Right kidney (tissue), 9 donors: ENCODE results near the gene B3GALT6.
A peak's percentile ranks its signal among the peaks of the same experiment; 100 is the strongest.
"Not testable (repeated sequence)": the region's sequence is repeated elsewhere in the genome, so short reads cannot be mapped to it uniquely, and the experiment has no call there.

Experiments used
- DNase-seq: peaks from one replicate; pipeline ENCODE4 v3.0.0-alpha.2; 2016
- long read RNA-seq, 8 donors: transcript quantifications; one replicate each; lab custom pipeline, GENCODE V29; 2026

The B3GALT6 gene
- long read RNA-seq, donor 1, transcript B3GALT6-202 (1 exons, 2,816 nt): minor isoform, 13 of 61 reads
- long read RNA-seq, donor 1, transcript B3GALT6-201 (1 exons, 2,783 nt): major isoform, 48 of 61 reads
- long read RNA-seq, donor 1, partial matches to known transcripts: 0 of 61 reads
- long read RNA-seq, donor 1, other reads (novel, unspliced or antisense): 0 of 61 reads
- long read RNA-seq, donor 2, transcript B3GALT6-201 (1 exons, 2,783 nt): major isoform, 38 of 50 reads
- long read RNA-seq, donor 2, transcript B3GALT6-202 (1 exons, 2,816 nt): minor isoform, 12 of 50 reads
- long read RNA-seq, donor 2, partial matches to known transcripts: 0 of 50 reads
- long read RNA-seq, donor 2, other reads (novel, unspliced or antisense): 0 of 50 reads
- long read RNA-seq, donor 3, transcript B3GALT6-201 (1 exons, 2,783 nt): major isoform, 24 of 30 reads
- long read RNA-seq, donor 3, transcript B3GALT6-202 (1 exons, 2,816 nt): minor isoform, 6 of 30 reads
- long read RNA-seq, donor 3, partial matches to known transcripts: 0 of 30 reads
- long read RNA-seq, donor 3, other reads (novel, unspliced or antisense): 0 of 30 reads
- long read RNA-seq, donor 4, transcript B3GALT6-202 (1 exons, 2,816 nt): minor isoform, 11 of 47 reads
- long read RNA-seq, donor 4, transcript B3GALT6-201 (1 exons, 2,783 nt): major isoform, 36 of 47 reads
- long read RNA-seq, donor 4, partial matches to known transcripts: 0 of 47 reads
- long read RNA-seq, donor 4, other reads (novel, unspliced or antisense): 0 of 47 reads
- long read RNA-seq, donor 5, transcript B3GALT6-202 (1 exons, 2,816 nt): minor isoform, 8 of 59 reads
- long read RNA-seq, donor 5, transcript B3GALT6-201 (1 exons, 2,783 nt): major isoform, 51 of 59 reads
- long read RNA-seq, donor 5, partial matches to known transcripts: 0 of 59 reads
- long read RNA-seq, donor 5, other reads (novel, unspliced or antisense): 0 of 59 reads
- long read RNA-seq, donor 6, transcript B3GALT6-202 (1 exons, 2,816 nt): minor isoform, 12 of 53 reads
- long read RNA-seq, donor 6, transcript B3GALT6-201 (1 exons, 2,783 nt): major isoform, 41 of 53 reads
- long read RNA-seq, donor 6, partial matches to known transcripts: 0 of 53 reads
- long read RNA-seq, donor 6, other reads (novel, unspliced or antisense): 0 of 53 reads
- long read RNA-seq, donor 7, transcript B3GALT6-202 (1 exons, 2,816 nt): minor isoform, 31 of 102 reads
- long read RNA-seq, donor 7, transcript B3GALT6-201 (1 exons, 2,783 nt): major isoform, 71 of 102 reads
- long read RNA-seq, donor 7, partial matches to known transcripts: 0 of 102 reads
- long read RNA-seq, donor 7, other reads (novel, unspliced or antisense): 0 of 102 reads
- long read RNA-seq, donor 8, transcript B3GALT6-201 (1 exons, 2,783 nt): major isoform, 36 of 49 reads
- long read RNA-seq, donor 8, transcript B3GALT6-202 (1 exons, 2,816 nt): minor isoform, 13 of 49 reads
- long read RNA-seq, donor 8, partial matches to known transcripts: 0 of 49 reads
- long read RNA-seq, donor 8, other reads (novel, unspliced or antisense): 0 of 49 reads

GRCh38 chr1:1232208-1232795 lies at the start of gene B3GALT6:
Gene B3GALT6, plus strand, starts transcription at chr1:1232237. Its CDS starts 42 bp downstream, at chr1:1232279.
- DNase-seq: no peak

DNA sequence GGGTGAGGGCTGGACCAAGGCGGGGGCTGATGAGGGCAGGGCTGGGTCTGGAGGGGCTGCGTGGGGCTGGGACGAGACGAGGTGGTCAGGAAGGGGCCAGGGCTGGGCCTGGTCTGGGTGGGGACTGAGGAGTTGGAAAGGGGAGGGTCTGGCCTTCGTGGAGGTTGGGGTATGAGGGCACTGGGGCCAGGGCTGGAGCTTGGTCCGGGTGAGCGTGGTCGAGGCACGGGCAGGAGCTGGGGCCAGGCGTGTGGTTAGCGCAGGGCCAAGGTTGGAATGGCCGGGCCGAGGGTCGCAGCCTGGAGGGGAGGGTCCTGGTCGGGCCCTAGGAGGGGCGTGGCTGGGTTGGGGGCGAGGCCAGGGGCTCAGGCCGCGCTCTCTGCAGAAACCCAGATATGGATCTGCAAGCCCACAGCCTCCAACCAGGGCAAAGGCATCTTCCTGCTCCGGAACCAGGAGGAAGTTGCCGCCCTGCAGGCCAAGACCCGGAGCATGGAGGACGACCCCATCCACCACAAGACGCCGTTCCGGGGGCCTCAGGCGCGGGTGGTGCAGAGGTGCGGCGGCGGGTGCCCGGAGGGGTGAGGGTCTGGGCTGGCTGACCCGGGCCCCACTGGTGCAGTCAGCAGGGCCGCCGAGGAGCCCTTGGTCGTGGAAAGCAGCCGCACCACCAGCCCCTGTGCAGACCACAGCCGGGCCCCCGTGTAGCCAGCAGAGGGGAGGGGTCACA lies 49.4 kb upstream of the B3GALT6 start:
- DNase-seq: peak; percentile 11

DNA sequence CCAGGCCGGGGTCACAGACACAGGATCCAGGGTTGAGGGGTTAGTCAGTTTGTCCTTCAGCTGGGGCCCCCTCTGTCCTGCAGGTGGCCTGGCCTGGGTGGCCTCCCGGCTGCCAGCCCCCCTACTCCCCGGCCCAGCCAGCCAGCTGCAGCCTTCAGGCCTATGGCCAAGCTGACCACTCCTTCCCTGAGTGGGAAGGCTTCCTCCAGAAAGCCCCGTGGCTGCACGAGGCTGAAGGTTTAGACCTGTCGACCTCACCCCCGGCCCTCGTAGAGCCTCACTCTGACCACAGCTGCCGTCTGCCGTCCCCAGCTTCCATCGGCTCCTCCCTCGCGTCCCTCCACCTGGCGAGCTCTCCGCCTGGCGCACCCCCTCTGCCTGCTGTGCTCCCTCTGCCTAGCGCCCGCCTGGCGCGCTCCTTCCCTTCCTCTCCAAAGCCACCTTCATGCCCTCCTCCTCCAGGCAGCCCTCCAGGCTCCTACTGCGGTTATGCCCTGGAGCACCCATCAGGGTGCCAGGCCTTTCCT lies 48.8 kb upstream of the B3GALT6 start:
- DNase-seq: peak; percentile 10

DNA sequence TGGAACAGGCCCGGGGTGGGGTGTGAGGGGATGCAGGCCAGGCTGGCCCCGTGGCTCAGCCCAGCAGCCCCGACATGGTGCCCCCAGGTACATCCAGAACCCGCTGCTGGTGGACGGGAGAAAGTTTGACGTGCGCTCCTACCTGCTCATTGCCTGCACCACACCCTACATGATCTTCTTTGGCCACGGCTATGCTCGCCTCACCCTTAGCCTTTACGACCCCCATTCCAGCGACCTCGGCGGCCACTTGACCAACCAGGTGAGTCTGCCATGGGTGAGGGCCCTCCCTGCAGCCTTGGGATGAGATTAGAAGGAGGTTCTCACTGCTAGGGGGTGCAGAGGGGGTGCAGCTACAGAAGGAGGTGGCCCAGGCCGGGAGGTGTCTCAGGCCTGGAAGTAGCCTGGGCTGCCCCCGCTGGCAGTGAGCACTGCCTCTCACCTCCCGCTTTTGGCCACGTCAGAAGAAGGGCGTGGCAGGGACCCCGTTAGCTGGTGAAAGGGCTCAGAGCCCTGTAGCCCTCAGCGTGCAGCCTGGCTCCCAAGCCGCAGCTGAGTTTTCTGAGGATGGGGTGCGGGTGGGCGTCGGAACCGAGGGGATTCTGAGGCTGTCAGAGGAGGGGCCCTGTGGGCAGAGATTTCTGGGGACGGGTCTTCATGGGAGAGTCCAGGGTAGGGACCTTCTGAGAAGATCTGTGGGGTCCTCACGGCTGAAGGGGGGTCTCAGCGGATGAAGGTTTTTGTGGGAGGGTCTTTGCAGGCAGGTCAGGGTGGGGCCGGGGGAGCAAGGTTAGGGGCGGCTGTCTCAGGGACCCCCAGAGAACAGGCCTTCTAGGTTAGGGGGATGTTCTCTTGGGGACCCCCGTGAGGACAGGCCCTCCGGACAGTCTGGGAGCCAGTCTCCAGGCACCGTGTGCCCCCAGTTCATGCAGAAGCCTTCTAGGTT lies 47.9 kb upstream of the B3GALT6 start:
- no peak for DNase-seq

- peak; percentile 40 for DNase-seq
Measured at GRCh38 chr1:1185101-1185765, 46.8 kb upstream of the B3GALT6 start.

- DNase-seq: no peak
Measured at GRCh38 chr1:1187938-1188337, 44.1 kb upstream of the B3GALT6 start.

DNA sequence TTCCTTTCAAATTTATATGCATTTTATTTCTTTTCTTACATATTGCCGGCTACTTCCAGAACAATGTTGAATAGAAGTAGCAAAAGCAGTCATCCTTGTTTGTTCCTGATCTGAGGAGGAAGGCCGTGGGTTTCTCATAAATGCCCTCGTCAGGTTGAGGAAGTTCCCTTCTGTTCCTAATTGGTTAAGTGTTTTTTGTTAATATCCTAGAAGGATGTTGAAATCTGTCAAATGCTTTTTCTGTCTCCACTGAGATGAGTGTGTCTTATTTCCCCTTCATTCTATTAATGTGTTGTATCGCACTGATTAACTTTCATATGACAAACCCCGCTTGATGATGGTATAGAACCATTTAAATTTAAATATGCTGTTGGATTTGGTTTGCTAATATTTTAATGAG lies 42.9 kb upstream of the B3GALT6 start:
- DNase-seq: no peak

DNA sequence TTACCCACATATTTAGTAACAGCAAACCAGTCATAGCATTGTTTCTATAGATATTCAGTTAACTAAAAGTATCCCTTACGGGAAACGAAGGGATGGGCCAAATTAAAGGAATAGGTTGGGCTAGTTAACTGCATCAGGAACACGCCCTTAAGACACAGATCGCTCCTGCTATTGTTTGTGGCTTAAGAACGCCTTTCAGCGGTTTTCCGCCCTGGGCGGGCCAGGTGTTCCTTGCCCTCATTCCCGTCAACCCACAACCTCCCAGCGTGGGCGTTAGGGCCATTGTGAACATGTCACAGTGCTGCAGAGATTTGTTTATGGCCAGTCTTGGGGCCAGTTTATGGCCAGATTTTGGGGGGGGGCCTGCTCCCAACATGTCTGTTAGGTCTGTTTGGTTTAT lies 40.3 kb upstream of the B3GALT6 start:
- DNase-seq: no peak

GRCh38 chr1:1194723-1195122 lies 37.3 kb upstream of the B3GALT6 start:
- DNase-seq: no peak

- not testable (repeated sequence) for DNase-seq
Measured at GRCh38 chr1:1195726-1196125, 36.3 kb upstream of the B3GALT6 start.

DNA sequence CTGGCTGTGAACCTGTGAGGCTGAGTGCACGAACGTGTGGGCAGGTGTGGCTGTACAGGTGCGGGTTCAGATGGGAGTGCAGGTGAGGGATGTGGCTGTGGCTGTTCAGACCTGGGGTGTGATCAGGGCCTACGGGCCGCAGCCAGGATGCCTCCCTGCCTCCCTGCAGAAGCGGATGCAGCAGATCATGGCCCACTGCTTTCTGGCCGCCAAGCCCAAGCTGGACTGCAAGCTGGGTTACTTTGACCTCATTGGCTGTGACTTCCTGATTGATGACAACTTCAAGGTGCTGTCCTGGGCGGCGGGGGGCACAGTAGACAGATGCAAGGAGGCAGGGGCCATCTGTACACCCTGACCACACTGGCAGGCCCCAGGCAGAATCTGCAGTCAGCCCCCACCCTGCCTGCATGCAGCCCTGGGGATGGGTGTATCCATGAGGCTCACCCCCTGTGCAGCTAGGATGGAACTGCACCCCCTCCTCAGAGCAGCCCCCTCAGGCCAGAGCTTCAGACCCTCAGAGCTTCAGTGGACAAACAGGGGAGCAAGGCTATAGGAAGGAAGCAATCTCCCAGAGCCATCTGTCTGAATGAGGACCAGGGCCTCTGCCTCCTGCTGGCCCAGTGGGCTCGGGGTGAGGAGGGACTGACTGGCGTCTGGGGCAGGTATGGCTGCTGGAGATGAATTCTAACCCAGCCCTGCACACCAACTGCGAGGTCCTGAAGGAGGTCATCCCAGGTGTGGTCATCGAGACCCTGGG lies 35.4 kb upstream of the B3GALT6 start:
- DNase-seq: no peak

GRCh38 chr1:1197188-1197500 lies 34.9 kb upstream of the B3GALT6 start:
- no peak for DNase-seq

- DNase-seq: no peak
Measured at GRCh38 chr1:1197551-1198422, 34.2 kb upstream of the B3GALT6 start.

GRCh38 chr1:1198423-1199140 lies 33.5 kb upstream of the B3GALT6 start:
- DNase-seq: no peak

DNA sequence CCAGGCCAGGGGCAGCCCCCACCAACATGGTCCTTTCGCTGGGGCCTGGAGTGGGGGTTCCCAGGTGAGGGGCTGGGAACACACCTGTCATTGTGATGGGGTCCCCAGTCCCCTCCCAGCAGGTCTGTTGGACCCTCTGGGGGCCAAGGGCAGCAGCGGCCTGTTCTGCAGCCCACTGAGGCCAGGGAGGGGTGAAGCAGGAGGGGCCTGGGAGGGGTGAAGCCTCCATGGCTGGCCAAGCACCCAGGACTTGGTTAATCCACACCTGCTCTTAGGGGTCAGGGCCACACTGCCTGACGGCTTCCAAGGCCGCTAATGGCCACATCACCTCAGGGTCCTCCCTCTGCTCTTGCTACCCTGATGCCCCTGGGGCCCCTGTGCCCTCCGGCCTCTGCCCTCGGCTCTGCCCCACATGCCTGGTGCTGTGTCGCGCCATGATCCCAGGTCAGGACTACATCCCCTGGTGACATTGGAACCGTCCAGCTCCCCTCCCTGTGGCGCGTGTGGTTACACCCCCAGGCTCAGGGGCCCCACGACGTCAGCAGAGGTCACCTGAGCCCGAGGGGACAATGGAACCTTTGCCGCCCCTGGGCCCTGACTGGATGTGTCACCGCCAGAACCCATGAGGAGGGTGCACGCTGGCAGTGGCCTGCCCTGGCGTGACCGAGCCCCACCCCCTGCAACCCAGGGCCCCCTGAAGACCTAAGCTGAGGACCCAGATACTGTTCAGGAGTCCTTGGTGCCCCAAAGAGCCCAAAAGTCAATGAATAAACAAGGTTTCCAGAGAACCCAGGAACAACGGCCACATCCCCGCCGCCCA lies 32.7 kb upstream of the B3GALT6 start:
- no peak for DNase-seq
